ENCODE data around the gene TPSB2. TPM values are rescaled to one million over a fixed set of nuclear protein-coding genes. Genes with fewer than 3 reads are reported as not detected.
"Not testable (repeated sequence)": the region's sequence is repeated elsewhere in the genome, so short reads cannot be mapped to it uniquely, and the experiment has no call there.

The TPSB2 gene
- total RNA-seq = not detected

DNA sequence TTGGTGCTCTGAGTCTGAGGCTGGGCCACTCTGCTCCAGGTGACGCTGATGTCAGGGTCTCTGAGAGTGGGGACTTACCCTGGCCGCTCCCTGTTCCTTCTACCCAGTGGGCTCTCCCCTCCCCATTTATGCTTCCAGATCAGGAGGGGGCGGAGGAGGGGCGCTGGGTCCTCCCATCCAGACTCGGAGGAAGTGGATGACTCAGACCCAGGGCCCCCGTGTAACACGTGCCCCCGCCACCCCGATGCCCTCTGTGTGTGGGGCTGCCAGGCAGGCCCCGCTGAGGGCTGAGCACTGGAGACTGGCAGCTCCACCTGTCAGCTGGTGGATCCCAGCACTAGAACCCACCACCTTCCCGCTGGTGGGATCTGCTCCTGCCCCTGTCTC is at the start of gene TPSB2:
Gene TPSB2, minus strand, starts transcription at position 101 of the 387 bp plus-strand sequence. CDS start 233 bp downstream, outside the sequence.
- H3K4me3 ChIP-seq (ENCODE audit: low read length); H3K9me3 ChIP-seq (ENCODE audit: low read depth, low read length); H3K27me3 ChIP-seq (ENCODE audit: insufficient read depth, low read length); H3K4me1 ChIP-seq (ENCODE audit: insufficient read depth, low read length): not testable (repeated sequence)

DNA sequence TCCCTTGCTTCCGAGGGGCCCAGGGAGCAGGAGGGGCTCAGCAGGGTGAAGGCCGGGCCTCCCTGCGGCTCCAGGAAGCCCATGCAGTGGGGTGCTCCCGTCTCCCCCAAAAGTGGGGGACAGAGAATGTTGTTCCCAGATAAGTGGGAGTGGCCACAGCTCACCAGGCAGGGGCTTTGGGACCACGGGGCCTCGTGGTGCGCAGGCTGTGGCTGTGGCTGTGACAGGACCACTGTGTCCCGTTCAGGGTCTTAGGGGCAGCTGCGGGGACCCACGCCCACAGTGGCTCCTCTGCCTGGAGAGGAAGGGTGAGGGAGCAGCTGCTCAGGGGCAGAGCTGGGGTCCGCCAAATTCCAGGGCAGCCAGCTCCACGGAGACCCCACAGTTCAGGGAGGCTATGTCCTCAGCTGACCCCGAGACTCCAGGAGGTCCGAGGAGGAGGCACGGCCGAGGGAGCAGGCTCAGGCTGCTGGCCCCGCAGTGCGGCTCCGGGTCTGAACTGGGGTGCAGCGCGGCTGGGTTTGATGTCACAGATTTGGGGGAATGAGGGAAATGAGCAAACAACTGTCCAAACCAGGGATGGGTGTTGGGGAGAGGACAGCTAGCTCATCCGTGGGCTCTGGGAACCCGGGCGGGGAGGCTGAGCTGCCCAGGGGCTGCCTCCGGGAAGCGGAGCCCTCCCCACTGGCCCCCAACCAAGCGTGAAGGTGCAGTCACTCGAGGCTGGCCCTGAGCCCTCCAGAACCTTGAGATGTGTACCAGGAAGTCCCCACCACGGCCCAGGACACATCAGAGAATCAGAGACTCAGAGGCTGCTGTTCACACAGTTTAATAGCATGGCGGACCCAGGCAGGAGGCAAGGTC is 49.3 kb upstream of the TPSB2 start:
- no peaks in the 10 kb centered on the region for H3K9me3 ChIP-seq (ENCODE audit: low read depth, low read length)
- H3K27me3 ChIP-seq (ENCODE audit: insufficient read depth, low read length) = no peaks in the 10 kb centered on the region
- no peaks in the 10 kb centered on the region for H3K4me1 ChIP-seq (ENCODE audit: insufficient read depth, low read length)
- H3K4me3 ChIP-seq (ENCODE audit: low read length) = no peak overlapping the region

DNA sequence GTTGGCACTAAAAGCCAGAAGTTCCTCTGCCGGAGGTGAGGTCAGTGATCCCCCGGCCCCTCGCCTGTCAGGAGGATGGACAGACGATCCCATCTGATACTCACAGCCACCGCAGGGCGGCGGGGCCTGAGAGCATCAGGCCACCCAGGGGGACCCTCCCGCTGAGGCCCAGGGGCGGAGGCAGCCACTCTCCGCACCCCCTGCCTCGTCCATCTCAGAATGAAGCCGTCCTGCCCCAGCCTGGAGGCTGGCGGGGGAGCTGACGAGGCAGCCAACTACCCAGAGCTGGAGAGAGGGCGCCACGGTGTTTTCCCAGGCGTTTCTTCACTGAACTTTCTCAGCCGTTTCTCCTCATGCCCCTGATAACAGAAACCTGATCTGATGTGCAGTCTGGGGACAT is 48.5 kb upstream of the TPSB2 start:
- Histone ChIP-seq H3K9me3 (ENCODE audit: low read depth, low read length) (no peaks in the 10 kb centered on the region), H3K4me3 (ENCODE audit: low read length) (no peak overlapping the region), H3K4me1 (ENCODE audit: insufficient read depth, low read length) (no peaks in the 10 kb centered on the region), H3K27me3 (ENCODE audit: insufficient read depth, low read length) (no peaks in the 10 kb centered on the region)

DNA sequence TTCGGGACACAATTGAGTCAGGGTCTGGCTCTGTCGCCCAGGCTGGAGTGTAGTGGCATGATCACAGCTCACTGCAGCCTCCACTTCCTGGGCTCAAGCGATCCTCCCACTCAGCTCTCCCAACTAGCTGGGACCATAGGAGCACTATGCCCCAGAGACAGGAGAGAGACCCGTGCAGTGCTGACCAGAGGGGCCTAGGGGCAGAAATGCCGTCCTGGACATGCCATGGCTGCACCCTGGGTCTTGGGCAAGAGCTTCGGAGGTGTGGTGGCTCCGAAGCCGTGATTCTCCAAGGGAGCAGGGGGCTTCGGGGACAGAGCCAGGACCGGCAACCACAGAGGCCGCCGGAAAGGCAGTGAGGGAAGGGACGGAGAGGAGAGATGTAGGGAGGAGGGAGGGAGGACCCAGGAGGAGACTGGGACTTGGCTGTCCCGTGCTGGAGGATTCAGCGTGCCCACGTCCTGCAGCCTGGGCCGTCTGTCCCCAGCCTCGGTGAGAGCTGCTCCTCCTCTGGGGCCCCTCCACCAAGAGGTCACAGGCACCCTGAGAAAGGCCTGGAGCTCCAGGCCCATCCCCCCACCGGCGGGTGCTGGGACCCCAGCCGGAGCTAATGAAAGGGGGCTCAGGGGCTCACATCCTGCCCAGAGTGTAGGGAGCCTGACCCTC is 47.8 kb upstream of the TPSB2 start:
- no peaks in the 10 kb centered on the region for H3K4me1 ChIP-seq (ENCODE audit: insufficient read depth, low read length)
- no peak overlapping the region for H3K4me3 ChIP-seq (ENCODE audit: low read length)
- no peaks in the 10 kb centered on the region for H3K9me3 ChIP-seq (ENCODE audit: low read depth, low read length)
- no peaks in the 10 kb centered on the region for H3K27me3 ChIP-seq (ENCODE audit: insufficient read depth, low read length)

DNA sequence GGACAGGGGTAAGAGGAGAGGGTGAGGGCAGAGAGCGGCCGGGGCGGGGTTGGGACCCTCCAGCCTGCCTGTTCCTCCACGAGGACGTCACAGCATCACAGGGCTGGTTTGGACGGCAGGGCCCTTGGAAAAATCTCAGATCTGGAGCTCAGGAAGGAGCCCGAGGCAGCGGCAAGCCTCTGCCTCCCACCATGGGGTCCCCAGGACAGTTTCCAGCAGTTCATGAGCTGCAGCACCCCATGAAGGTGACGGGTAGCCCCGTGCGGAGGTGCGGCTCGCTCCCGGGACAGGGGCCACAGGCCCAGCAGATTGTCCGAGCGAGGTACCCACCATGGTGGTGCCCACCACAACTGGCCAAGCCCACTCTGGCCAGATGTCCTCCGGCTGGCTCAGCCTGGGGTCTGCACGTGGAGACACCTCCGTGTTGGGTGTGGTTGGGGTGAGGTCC is 47.2 kb upstream of the TPSB2 start:
- Histone ChIP-seq H3K4me3 (ENCODE audit: low read length) (no peak overlapping the region), H3K4me1 (ENCODE audit: insufficient read depth, low read length) (no peaks in the 10 kb centered on the region), H3K27me3 (ENCODE audit: insufficient read depth, low read length) (no peaks in the 10 kb centered on the region), H3K9me3 (ENCODE audit: low read depth, low read length) (no peaks in the 10 kb centered on the region)

DNA sequence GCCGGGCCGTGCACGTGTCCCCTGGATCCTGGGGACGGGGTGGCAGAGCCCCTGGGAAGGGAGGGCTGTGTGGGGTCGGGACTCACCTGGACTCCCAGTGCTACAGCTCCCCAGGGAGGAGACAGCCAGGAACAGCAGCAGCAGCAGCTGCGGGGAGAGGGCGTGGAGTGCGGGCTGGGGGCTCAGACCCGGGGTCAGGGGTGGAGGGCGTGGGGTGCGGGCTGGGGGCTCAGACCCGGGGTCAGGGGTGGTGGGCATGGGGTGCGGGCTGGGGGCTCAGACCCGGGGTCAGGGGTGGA is 46.5 kb upstream of the TPSB2 start:
- H3K4me1 ChIP-seq (ENCODE audit: insufficient read depth, low read length) = no peaks in the 10 kb centered on the region
- H3K27me3 ChIP-seq (ENCODE audit: insufficient read depth, low read length) = no peaks in the 10 kb centered on the region
- H3K9me3 ChIP-seq (ENCODE audit: low read depth, low read length) = no peaks in the 10 kb centered on the region
- H3K4me3 ChIP-seq (ENCODE audit: low read length) = no peak overlapping the region

DNA sequence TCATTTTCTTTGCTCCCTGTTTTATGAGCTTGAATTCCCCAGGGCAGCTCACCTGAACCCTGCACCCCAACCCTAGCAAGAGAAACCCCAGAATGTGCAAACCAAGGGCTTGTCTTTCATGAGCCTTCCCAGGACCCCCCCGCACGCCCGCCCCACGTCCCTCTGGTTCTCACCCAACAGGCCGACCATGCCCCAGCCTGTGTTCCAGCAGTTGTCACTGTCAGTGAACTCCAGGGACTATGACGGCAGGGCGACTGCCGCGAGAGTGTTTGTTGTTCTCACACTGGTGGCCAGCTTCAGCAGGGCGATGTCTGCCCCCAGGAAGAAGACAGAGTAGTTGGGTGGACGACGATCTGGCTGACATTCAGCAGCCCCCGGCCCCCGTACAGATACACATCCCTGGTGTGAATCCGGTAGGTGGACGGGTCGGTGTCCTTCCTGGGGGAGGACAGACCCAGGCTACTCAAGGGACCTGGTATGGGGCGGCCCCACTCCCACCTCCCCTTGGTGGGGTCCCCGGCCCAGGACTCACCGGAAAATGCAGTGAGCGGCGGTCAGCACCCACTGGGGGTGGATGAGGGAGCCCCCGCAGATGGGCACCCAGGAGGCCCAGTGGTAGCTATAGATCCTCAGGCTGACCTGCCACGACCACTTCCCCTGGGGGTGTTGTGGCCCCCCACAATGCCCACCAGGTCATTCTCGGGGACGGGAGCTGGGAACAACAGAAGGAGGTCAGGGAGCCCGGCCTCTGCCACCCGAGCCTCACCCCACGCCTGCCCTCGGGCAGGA is 46.0 kb upstream of the TPSB2 start:
- no peaks in the 10 kb centered on the region for H3K4me1 ChIP-seq (ENCODE audit: insufficient read depth, low read length)
- H3K9me3 ChIP-seq (ENCODE audit: low read depth, low read length) = no peaks in the 10 kb centered on the region
- no peak overlapping the region for H3K4me3 ChIP-seq (ENCODE audit: low read length)
- no peaks in the 10 kb centered on the region for H3K27me3 ChIP-seq (ENCODE audit: insufficient read depth, low read length)

DNA sequence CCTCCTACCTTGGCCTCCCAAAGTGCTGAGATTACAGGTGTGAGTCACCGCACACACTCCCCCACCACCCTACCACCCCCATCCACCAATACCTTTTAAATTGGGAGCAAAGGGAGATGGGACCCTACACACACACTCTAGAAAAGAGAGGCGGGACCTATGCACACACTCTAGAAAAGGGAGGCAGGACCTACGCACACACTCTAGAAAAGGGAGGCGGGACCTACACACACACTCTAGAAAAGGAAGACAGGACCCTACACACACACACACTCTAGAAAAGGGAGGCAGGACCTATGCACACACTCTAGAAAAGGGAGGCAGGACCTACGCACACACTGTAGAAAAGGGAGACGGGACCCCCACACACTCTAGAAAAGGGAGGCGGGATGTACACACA is 44.8 kb upstream of the TPSB2 start:
- no peaks in the 10 kb centered on the region for H3K9me3 ChIP-seq (ENCODE audit: low read depth, low read length)
- H3K27me3 ChIP-seq (ENCODE audit: insufficient read depth, low read length) = no peaks in the 10 kb centered on the region
- no peak overlapping the region for H3K4me3 ChIP-seq (ENCODE audit: low read length)
- no peaks in the 10 kb centered on the region for H3K4me1 ChIP-seq (ENCODE audit: insufficient read depth, low read length)

DNA sequence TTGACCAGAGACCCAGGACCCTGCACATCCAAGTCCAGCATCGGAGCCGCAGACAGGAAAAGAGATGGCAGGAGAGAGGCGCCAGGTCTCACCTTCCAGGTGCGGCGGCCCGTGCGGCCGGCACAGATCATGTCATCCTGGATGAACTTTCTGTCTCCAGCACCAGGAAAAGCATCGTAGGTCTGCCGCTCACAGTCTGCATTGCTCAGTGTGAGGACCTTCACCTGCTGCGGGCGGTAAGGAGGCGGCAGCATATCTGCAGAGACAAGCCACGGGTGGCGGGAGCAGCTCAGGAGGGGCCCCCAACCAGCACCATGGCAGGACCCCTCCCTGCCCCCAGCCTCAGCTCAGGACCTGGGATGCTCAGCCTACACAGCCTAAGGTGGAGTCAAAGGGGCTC is 43.8 kb upstream of the TPSB2 start:
- Histone ChIP-seq H3K4me3 (ENCODE audit: low read length) (no peak overlapping the region), H3K4me1 (ENCODE audit: insufficient read depth, low read length) (no peaks in the 10 kb centered on the region), H3K9me3 (ENCODE audit: low read depth, low read length) (no peaks in the 10 kb centered on the region), H3K27me3 (ENCODE audit: insufficient read depth, low read length) (no peaks in the 10 kb centered on the region)

DNA sequence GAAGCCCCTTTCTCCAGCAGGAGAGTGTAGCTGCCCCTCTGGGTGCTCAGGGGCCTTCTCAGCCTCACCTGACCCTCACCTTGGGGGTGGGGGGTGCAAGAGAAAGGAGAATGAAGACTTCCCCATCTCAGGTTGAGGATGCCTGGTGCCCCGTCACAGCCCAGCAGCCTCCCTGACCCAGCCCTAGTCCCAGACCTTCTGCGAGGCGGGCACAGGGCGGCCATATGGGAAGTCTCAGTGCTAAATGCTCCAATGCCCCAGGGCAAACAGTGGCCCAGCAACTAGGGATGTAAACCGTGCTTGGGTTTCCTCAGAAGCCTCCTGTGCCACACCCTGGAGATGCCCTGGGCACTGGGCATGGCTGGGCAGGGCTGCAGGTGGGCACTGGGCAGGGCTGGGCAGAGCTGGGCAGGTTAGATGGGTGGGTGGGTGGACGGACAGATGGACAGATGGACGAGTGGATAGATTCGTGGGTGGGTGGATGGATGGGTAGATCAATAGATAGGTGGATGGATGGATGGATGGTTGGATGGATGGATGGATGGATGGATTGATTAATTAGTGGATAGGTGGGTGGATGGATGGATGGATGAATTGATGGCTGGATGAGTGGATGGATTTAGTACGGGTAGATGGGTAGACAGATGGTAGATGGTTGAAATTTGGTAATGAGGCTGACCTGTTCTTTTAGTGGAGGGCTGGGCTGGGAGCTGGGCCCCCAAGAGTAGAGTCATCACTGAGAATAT is 42.6 kb upstream of the TPSB2 start:
- no peaks in the 10 kb centered on the region for H3K9me3 ChIP-seq (ENCODE audit: low read depth, low read length)
- H3K4me1 ChIP-seq (ENCODE audit: insufficient read depth, low read length) = no peaks in the 10 kb centered on the region
- H3K27me3 ChIP-seq (ENCODE audit: insufficient read depth, low read length) = no peaks in the 10 kb centered on the region
- H3K4me3 ChIP-seq (ENCODE audit: low read length) = no peak overlapping the region

DNA sequence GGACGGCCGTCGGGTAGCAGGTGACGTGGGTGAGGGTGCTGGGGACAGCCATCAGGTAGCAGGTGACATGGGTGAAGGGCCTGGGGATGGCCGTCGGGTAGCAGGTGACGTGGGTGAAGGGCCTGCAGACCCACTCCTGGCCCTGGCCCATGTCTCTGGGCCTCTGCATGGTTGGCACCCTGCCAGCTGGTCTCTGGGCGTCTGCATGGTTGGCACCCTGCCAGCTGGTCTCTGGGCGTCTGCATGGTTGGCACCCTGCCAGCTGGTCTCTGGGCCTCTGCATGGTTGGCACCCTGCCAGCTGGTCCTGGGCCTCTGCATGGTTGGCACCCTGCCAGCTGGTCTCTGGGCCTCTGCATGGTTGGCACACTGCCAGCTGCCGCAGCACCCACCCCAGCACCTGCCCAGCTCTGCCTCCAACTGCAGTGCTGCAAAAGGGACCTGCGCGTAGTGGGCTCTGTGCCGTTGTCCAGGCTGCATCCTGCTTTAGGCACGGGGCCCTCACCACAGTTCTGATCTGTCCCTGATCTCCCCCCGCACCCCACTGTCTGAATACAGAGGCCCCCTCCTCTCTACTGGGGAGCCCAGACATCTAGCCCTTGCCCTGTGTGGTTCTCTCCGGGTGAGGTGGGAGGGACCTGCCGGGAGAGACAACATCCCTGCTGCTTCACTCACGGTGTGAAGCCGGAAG is 41.9 kb upstream of the TPSB2 start:
- not testable (repeated sequence) for H3K27me3 ChIP-seq (ENCODE audit: insufficient read depth, low read length); H3K9me3 ChIP-seq (ENCODE audit: low read depth, low read length); H3K4me3 ChIP-seq (ENCODE audit: low read length); H3K4me1 ChIP-seq (ENCODE audit: insufficient read depth, low read length)

DNA sequence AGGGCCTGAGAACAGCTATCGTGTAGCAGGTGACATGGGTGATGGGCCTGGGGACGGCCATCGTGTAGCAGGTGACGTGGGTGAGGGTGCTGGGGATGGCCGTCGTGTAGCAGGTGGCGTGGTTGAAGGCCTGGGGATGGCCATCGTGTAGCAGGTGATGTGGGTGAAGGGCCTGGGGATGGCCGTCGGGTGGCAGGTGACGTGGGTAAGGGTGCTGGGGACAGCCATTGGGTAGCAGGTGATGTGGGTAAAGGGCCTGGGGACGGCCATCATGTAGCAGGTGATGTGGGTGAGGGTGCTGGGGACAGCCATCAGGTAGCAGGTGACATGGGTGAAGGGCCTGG is 41.4 kb upstream of the TPSB2 start:
- Histone ChIP-seq H3K27me3 (ENCODE audit: insufficient read depth, low read length) (no peaks in the 10 kb centered on the region), H3K9me3 (ENCODE audit: low read depth, low read length) (no peaks in the 10 kb centered on the region), H3K4me1 (ENCODE audit: insufficient read depth, low read length) (no peaks in the 10 kb centered on the region), H3K4me3 (ENCODE audit: low read length) (no peak overlapping the region)

DNA sequence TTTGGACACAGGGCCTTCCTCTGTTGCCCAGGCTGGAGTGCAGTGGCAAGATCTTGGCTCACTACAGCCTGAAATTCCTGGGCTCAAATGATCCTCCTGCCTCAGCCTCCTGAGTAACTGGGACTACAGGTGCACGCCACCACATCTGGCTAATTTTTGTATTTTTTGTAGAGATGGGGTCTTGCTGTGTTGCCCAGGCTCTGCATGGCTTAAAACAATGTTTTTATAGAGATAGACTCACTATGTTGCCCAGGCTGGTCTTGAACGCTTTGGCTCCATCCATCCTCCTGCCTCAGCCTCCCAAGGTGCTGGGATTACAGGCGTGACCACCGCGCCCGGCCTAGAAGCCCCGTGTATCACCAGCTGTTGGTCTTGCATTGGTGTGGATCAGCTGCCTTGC is 39.4 kb upstream of the TPSB2 start:
- not testable (repeated sequence) for H3K9me3 ChIP-seq (ENCODE audit: low read depth, low read length); H3K4me3 ChIP-seq (ENCODE audit: low read length); H3K4me1 ChIP-seq (ENCODE audit: insufficient read depth, low read length); H3K27me3 ChIP-seq (ENCODE audit: insufficient read depth, low read length)

DNA sequence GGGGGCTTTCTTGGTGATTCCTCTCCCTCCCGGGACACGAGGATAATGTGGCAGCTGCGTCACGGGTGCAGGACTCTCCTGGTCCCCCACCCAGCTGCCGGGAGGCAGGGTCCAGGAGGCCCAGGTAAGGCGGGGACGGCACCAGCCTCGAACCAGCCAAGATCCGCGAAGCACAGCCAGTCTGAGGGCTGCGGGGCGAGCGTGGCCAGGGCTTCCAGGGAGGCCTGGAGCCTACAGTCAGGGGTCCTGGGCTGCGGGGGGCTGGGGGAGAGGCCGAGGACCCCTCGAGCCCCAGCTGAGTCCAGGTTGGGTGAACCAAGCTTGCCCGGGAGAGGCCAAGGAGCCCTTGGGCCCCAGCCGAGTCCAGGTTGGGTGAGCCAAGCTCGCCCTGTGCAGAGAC is 35.8 kb upstream of the TPSB2 start:
- H3K4me3 ChIP-seq (ENCODE audit: low read length) = no peak overlapping the region
- H3K4me1 ChIP-seq (ENCODE audit: insufficient read depth, low read length) = no peaks in the 10 kb centered on the region
- H3K27me3 ChIP-seq (ENCODE audit: insufficient read depth, low read length) = no peaks in the 10 kb centered on the region
- no peaks in the 10 kb centered on the region for H3K9me3 ChIP-seq (ENCODE audit: low read depth, low read length)
